Motor neuron (in vitro differentiated cells): ENCODE results near the gene CERT1. TPM values are rescaled to one million over a fixed set of nuclear protein-coding genes. Genes with fewer than 3 reads are reported as not detected.

Source experiments
- ATAC-seq, 8 experiments: fragments of 200-7000 bp; cut with Tn5 transposase; replicated peaks in 6 of 8; 2 replicates each; pipeline ENCODE4 v1.8.0; 2021; ENCODE audit warnings: mild to moderate bottlenecking in 8 of 8, moderate library complexity in 8 of 8
- H3K27ac ChIP-seq, 2 donors: fragments of 250-450 bp; sonication (Bioruptor Pico); 2 replicates each; pipeline ENCODE4 v1.9.0; 2021; ENCODE audit warnings: antibody characterized with exemption in 2 of 2, mild to moderate bottlenecking in 2 of 2, moderate library complexity in 1 of 2
- H3K4me1 ChIP-seq, 2 donors: fragments of 250-450 bp; sonication (Bioruptor Pico); replicated peaks in 1 of 2; 2 replicates each; pipeline ENCODE4 v1.6.1; 2021; ENCODE audit warnings: antibody characterized with exemption in 2 of 2, mild to moderate bottlenecking in 2 of 2, moderate library complexity in 1 of 2
- H3K4me3 ChIP-seq, 5 donors: fragments of 250-450 bp; sonication (Bioruptor Pico); 2 replicates each; pipeline ENCODE4 v1.9.0; 2021; ENCODE audit warnings: antibody characterized with exemption in 5 of 5, mild to moderate bottlenecking in 5 of 5, moderate library complexity in 4 of 5
- WGBS, 10 experiments: fragments of 450-650 bp; shearing (Covaris generic); methylation state at CpG; one replicate each; pipeline ENCODE4 v1.0.0; 2022; 5-methylcytosine and 5-hydroxymethylcytosine counted together
- in situ Hi-C, 9 experiments: fragments of 400-800 bp; cut with MboI; loops; one replicate each; pipeline ENCODE4 v1.15.0; 2021; ENCODE audit warnings: low sequenced_read_pairs in 9 of 9, low pct_unique_long_range_greater_than_20kb in 2 of 9; ENCODE audit not compliant: unreplicated experiment in 9 of 9
- total RNA-seq, 8 experiments: library from RNA; unstranded; fragments of 300-600 nt; gene quantifications; 2 replicates each; pipeline versions ENCODE4 v1.2.3 to v1.2.4, GENCODE V29; 2022

Gene CERT1
- total RNA-seq, 8 experiments from 2014 or later = 15.4 to 28.0 (median 22.4) TPM

GRCh38 chr5:75412111-75412990 is 99.1 kb downstream of the CERT1 start:
- Histone ChIP-seq H3K4me3 (no peak overlapping the region), H3K4me1 (no peaks in the 10 kb centered on the region), H3K27ac (no peak overlapping the region)
- ATAC-seq = peak in 1 of 8 experiments; percentile 83
- 76 to 100% (median 87%) methylated on average over 1 to 4 of the region's 4 CpGs for WGBS, 10 experiments
- in situ Hi-C loops = no loop called here

GRCh38 chr5:75405296-75405695 is 106.1 kb downstream of the CERT1 start:
- 52 to 100% (median 90%) methylated on average over 1 to 3 of the region's 3 CpGs; no CpG with 5 or more reads in 3 of the 10 experiments for WGBS, 10 experiments
- Histone ChIP-seq H3K4me3 (no peak overlapping the region), H3K4me1 (no peaks in the 10 kb centered on the region), H3K27ac (no peak overlapping the region)
- in situ Hi-C loops = no loop called here
- no peak for ATAC-seq

- Histone ChIP-seq H3K27ac (no peak overlapping the region), H3K4me3 (no peak overlapping the region), H3K4me1 (no peaks in the 10 kb centered on the region)
- 100% methylated on average over 1 to 3 of the region's 3 CpGs; no CpG with 5 or more reads in 6 of the 10 experiments for WGBS, 10 experiments
- in situ Hi-C loops = loop anchor here in 1 of 9 experiments (25.0 kb wide), 1 partner anchor 292 kb away; no protein-coding TSS in a partner anchor
- no peak for ATAC-seq
Observed at GRCh38 chr5:75395277-75395676, 116.2 kb downstream of the CERT1 start.

GRCh38 chr5:75389430-75389829 is 122.0 kb downstream of the CERT1 start:
- H3K4me3 ChIP-seq = no peak overlapping the region
- no peak for ATAC-seq
- 86 to 100% (median 100%) methylated on average over 1 to 2 of the region's 2 CpGs; no CpG with 5 or more reads in 1 of the 10 experiments for whole genome bisulfite sequencing, 10 experiments
- H3K27ac ChIP-seq = no peak overlapping the region
- no peaks in the 10 kb centered on the region for H3K4me1 ChIP-seq
- in situ Hi-C loops = loop anchor here in 1 of 9 experiments (25.0 kb wide), 1 partner anchor 298 kb away; no protein-coding TSS in a partner anchor

GRCh38 chr5:75387806-75388205 is 123.6 kb downstream of the CERT1 start:
- ATAC-seq = no peak
- WGBS, 10 experiments = 92 to 100% (median 97%) methylated on average over 1 to 5 of the region's 6 CpGs; no CpG with 5 or more reads in 1 of the 10 experiments
- Histone ChIP-seq H3K27ac (no peak overlapping the region), H3K4me3 (no peak overlapping the region), H3K4me1 (no peaks in the 10 kb centered on the region)
- in situ Hi-C loops = loop anchor here in 1 of 9 experiments (25.0 kb wide), 1 partner anchor 299 kb away; no protein-coding TSS in a partner anchor

GRCh38 chr5:75384218-75384617 is 127.2 kb downstream of the CERT1 start:
- WGBS, 10 experiments = 33 to 100% (median 82%) methylated on average over 1 of the region's 1 CpG; no CpG with 5 or more reads in 2 of the 10 experiments
- in situ Hi-C loops = loop anchor here in 1 of 9 experiments (25.0 kb wide), 1 partner anchor 303 kb away; no protein-coding TSS in a partner anchor
- ATAC-seq = no peak
- H3K4me3 ChIP-seq = no peak overlapping the region
- no peaks in the 10 kb centered on the region for H3K4me1 ChIP-seq
- H3K27ac ChIP-seq = no peak overlapping the region

GRCh38 chr5:75381456-75381855 is 130.0 kb downstream of the CERT1 start:
- H3K4me3 ChIP-seq = no peak overlapping the region
- H3K27ac ChIP-seq = no peak overlapping the region
- no peak for ATAC-seq
- no peaks in the 10 kb centered on the region for H3K4me1 ChIP-seq
- WGBS, 10 experiments = 94 to 100% (median 100%) methylated on average over 1 to 4 of the region's 4 CpGs; no CpG with 5 or more reads in 2 of the 10 experiments
- in situ Hi-C loops = loop anchor here in 1 of 9 experiments (25.0 kb wide), 1 partner anchor 306 kb away; no protein-coding TSS in a partner anchor

GRCh38 chr5:75380099-75380498 is 131.3 kb downstream of the CERT1 start:
- Histone ChIP-seq H3K27ac (no peak overlapping the region), H3K4me1 (no peaks in the 10 kb centered on the region), H3K4me3 (no peak overlapping the region)
- in situ Hi-C loops = loop anchor here in 1 of 9 experiments (25.0 kb wide), 1 partner anchor 307 kb away; no protein-coding TSS in a partner anchor
- 88 to 100% (median 100%) methylated on average over 1 of the region's 1 CpG for WGBS, 10 experiments
- no peak for ATAC-seq

- WGBS, 10 experiments = 86 to 100% (median 94%) methylated on average over 1 to 4 of the region's 4 CpGs; no CpG with 5 or more reads in 1 of the 10 experiments
- Histone ChIP-seq H3K4me1 (peaks cover 0 to 2% of the 10 kb centered on the region in 2 donors), H3K27ac (no peak overlapping the region), H3K4me3 (no peak overlapping the region)
- no peak for ATAC-seq
- in situ Hi-C loops = loop anchor here in 1 of 9 experiments (25.0 kb wide), 1 partner anchor 312 kb away; no protein-coding TSS in a partner anchor
Observed at GRCh38 chr5:75375414-75375813, 136.0 kb downstream of the CERT1 start.

- Histone ChIP-seq H3K27ac (no peak overlapping the region), H3K4me3 (no peak overlapping the region), H3K4me1 (peaks cover 0 to 2% of the 10 kb centered on the region in 2 donors)
- in situ Hi-C loops = no loop called here
- no peak for ATAC-seq
- WGBS, 10 experiments = 34 to 96% (median 84%) methylated on average over 4 to 12 of the region's 12 CpGs; no CpG with 5 or more reads in 1 of the 10 experiments
Observed at GRCh38 chr5:75374394-75374814, 137.0 kb downstream of the CERT1 start.

- Histone ChIP-seq H3K4me3 (no peak overlapping the region), H3K27ac (no peak overlapping the region), H3K4me1 (peaks cover 0 to 2% of the 10 kb centered on the region in 2 donors)
- 57 to 93% (median 83%) methylated on average over 1 to 2 of the region's 2 CpGs; no CpG with 5 or more reads in 1 of the 10 experiments for WGBS, 10 experiments
- in situ Hi-C loops = no loop called here
- peak in 1 of 8 experiments; percentile 32 for ATAC-seq
Observed at GRCh38 chr5:75373862-75374261, 137.6 kb downstream of the CERT1 start.

GRCh38 chr5:75368391-75368790 is 143.0 kb downstream of the CERT1 start:
- in situ Hi-C loops = no loop called here
- H3K27ac ChIP-seq = no peak overlapping the region
- 80 to 100% (median 97%) methylated on average over 1 to 4 of the region's 4 CpGs for WGBS, 10 experiments
- no peak overlapping the region for H3K4me3 ChIP-seq
- ATAC-seq = no peak
- no peaks in the 10 kb centered on the region for H3K4me1 ChIP-seq

- Histone ChIP-seq H3K4me1 (no peaks in the 10 kb centered on the region), H3K4me3 (no peak overlapping the region), H3K27ac (no peak overlapping the region)
- in situ Hi-C loops = no loop called here
- peak in 3 of 8 experiments; percentile 26 to 37 (median 32) for ATAC-seq
Observed at GRCh38 chr5:75367401-75367800, 144.0 kb downstream of the CERT1 start.
